ENCODE results near the gene MEIS2.

MEIS2 gene

DNA sequence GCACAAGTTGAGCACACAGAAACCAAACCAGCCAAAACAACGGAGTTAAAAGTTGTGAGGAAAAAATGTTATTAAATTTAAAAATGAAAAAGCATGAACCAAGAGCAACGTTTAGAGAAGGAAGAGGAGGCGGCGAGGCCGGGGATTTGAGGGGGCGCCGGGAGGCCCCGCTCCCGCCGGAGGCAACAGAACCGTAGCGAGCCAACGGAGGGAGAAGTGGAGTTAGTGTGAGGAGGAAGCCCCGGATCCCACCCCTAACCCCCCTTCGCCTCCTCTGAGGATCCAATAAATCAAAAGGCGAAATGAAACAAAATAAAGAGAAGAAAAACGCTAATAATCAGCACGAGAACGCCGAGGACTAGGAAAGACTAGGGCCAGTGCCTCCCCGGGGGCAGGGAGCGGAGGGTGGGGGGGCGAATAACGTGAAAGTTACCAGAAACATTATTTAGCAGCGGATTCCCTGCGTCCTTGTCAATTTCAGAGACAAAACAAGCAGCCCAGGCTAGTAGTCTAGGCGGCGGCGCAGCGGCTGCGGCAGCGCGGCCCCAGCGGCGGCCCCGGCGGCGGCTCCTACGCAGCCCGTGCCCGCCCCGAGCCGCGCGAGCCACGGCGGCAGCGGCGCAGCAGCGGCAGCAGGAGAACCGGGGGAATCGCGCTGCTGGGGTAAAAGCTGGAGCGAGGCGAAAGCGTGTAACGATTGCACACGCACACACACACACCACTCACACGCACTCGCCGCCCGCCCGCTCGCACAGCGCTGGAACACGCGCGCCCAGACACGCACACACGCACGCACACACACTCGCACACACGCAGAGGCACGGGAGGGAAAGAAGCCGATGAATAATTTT lies 1.7 kb downstream of the MEIS2 start:
- no peak for DNase-seq (ENCODE audit: low spot score)

DNA sequence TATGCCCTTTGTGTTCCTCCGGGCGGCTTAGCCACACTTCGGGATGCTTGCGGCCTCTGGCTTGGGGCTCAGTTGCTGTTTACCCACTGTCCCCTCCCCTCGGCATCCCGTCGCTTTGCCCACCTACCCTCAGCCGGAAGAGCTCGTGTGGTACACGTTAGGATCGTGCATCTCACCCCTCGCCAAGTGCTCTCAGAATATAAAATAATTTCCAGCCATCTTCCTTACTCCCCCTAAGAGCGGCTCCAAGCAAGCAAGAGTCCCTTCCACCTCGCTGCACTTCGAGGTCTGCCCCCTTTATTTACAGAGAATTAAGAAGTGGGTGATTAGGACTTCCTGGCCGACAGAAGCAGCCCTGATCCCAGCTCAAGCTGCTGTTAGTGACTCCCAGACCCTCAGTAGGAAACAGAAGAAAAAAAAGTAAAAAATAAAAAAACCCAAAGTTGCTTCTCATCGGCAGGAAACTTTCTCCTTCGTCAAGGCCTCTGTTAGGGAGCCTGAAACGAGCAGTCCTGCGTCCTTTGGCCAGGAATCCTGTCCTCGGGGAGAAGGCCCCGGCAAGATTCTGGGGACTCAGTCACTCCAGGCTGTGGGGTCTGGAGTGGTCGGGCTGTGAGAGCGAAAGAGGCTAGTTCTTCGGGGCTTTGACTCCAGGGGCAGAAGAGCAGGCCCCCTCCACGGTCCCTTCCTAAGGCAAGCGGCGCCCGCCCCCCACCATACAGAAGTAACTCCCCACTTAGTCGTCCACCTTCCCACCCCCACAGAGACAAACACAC lies 3.0 kb downstream of the MEIS2 start:
- no peak for DNase-seq (ENCODE audit: low spot score)

DNA sequence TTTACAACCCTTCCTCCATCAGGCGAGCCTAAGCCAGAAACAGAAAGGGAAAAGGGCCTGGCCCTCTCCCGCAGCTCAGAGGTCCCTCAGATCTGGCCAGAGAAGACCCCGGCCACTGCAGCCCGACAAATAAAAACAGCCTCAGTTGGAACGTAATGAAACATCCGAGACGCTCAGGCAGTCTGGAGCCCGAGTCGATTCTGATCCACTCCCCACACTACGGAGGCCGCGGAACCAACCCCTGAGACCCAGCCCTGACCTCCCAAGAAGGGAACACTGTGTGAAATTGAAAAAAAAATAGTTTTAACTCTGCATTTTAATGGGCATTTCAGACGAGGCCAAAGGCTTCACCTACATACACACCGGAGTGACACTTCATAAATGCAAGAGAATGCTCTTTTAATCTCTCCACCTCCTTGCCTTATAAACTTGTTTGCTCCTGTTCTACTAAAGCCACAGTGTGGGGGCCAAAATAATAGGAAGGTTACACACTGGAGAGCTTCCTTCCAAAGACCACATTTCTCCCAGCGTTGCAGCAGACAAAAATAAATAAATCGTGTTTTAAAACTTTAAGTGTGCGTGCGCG lies 3.7 kb downstream of the MEIS2 start:
- no peak for DNase-seq (ENCODE audit: low spot score)

DNA sequence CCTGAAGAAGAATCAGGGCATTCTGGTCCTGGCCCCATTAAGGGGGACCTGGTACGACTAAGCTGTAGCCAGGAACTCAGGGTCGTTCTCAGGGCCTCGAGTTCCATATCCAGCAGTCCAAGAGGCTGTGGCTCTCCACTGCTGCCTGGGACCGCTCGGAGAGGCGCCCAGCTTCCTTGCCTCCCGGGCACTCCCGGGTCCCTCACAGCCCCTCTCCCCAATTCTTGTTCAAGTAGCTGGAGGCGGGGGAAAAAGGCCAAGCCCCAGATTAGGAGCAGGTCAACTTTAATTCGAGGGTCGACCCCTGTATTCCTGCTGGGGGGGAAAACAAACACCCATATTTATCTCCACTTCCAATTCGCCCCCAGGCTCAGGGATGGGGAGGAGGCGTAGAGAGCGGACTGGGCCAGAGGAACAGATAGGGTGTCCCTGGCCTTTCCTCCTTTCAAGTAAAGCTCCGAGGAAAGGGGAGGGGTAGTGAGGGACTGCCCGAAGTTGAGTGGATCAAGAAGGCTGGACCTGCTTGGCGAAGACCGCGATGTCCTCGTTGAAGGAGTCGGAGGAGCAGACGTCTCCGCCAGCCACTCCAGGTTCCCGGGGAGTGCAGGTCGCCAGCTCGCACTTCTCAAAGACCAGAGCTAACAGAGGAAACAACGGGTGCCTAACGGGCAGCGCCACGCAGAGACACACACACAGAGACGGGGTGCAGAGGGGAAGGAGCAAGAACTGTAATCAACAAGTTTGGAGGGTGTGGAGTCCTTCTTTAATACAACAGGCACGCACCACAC lies 4.4 kb downstream of the MEIS2 start:
- DNase-seq (ENCODE audit: low spot score), result no peak

DNA sequence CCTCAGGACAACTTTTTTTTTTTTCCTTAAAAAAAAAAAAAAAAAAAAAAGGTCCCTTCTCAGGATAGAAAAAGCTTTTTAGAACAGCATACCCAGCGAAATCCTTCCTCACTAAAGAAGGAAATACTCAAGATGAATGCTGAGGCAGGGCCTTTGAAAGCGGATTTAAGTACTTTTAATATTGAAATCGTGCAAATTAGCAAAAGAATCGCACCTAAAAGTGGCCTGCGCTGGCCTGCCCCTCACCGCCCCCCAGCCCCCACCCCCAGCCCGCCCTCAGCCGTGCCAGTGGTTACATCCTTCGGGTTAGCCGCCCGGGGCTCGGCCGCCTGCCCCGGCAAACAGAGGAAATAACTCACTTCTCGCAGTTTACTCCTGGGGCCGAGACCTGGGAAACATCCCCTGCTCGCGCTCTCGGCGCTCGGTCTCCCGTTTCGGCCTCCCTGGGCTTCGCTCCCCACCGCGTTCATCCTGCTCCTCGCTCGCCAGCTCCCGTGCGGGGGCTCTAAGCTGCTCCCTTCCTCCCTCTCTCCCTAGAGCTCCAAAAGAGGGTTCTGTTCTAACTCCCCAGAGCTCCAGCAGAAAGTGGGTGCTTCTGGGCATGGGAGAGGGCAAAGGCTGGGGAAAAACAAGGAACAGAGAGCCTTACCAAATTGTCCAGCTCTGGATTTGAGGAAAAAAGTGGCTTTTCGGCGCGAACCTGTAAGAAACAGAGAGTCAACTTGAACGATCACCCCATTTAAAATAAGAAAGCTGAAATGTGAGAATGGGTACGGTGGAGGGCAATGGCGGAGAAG lies 5.2 kb downstream of the MEIS2 start:
- no peak for DNase-seq (ENCODE audit: low spot score)

DNA sequence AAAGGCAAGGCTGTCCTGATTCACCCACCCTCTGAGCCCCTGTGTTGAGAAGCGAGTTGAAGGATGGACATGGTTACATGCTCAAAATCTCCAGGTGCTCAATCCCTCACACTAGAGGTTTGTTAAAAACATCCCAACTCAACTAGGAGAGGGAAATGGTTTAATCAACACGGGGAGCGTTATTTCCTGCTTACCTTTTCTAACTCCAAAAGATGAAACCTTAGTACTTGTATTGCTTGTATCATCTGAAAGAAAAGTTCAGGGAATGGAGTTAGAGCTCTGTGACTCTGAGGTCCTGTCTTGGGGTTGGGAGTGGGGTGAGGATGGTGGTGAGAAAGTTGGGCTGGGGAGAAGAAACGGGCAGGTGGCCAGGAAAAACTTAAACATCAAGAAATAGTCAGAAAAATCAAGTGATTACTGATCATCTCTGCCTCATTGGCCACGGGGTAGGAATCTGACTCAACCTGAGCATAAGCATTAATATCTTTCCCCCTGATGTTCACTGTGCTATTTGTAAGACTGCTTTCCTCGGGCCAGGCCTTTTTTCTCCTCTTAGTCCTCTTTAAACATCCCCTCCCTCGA lies 5.9 kb downstream of the MEIS2 start:
- no peak for DNase-seq (ENCODE audit: low spot score)

DNA sequence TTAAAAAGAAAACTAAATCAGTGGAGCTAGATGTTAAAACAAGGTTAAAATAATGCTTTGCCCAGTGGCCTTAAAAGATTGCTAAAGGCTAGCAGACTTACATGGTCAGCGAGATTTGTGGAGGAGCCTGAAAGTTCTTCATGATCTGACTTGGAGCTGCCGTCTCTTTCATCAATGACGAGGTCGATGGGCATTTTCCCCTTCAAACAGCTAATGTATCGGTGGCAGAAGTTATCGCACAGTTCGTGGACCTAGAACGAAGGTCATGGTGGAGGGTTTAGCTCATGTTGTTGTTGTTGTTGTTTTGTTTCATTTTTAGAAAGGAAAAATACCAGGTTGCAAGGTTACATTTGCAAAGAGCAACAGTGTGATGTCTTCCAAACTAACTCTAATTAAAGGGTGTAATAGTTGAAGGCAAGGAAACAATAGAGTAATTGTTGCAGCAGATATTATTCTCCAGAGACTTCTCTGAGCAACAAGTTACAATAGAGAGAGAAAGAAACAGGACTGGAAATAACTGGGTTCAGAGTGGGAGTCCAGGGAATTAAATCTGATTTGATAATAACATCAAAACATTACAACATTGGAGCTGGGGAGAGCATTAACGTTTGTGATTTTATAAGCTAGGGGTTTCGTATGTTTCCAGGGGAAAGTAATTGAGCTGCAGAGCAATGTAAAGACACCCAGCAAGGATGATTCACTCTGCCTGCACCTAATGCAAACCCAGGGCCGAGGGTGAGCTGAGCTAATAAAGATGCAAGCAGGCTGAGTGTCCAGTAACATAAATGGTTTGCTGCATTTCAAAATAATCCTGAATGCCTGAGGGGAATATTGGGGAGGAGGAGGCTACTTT lies 6.6 kb downstream of the MEIS2 start:
- peak; percentile 89 for DNase-seq (ENCODE audit: low spot score)

DNA sequence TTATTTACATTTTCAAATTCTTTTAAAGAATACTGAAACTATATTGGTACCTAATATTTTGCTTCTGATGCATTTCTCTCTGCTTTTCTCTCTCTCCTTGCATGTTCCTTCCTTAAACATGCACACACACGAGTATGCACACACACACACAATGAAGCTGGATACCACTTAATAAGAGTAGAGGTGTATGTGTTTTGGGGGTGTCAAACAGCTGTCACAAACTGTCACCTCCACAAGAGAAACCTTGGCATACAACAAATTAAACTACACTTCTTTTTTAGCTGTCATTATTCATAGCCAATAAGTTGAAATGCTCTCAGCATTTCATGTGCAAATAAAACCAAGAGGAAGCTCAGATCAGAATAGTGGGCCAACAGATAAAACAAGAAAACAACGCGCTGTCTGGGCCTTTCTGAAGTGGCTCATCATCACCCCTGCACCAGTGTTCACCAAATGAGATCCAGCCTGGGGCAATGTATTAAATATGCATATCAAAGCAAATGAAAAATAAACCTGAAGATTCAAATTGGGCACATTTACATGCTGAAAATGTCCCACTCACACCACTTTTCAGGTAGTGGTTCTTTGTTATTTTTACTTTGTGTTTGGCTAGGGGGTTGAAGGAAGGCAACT lies 9.7 kb downstream of the MEIS2 start:
- DNase-seq (ENCODE audit: low spot score), result no peak

DNA sequence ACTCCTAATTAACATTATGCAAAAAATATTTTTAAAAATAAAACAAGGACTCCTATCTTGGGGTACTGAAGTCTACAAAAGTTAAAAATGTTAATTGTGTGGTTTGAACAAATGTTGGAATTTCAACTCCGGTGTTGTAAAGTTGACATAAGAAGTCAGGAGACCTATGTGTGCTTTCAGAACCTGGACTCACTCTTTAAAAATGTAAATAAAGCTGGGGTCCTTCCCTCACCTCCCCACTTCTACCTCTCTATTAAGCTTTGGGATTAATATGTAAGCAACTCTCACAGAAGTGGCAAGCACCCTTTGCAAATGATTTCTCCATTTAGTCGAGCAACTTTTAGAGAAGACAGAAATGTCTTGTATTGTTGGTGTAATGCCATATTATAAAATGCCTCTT lies 11.9 kb downstream of the MEIS2 start:
- no peak for DNase-seq (ENCODE audit: low spot score)

DNA sequence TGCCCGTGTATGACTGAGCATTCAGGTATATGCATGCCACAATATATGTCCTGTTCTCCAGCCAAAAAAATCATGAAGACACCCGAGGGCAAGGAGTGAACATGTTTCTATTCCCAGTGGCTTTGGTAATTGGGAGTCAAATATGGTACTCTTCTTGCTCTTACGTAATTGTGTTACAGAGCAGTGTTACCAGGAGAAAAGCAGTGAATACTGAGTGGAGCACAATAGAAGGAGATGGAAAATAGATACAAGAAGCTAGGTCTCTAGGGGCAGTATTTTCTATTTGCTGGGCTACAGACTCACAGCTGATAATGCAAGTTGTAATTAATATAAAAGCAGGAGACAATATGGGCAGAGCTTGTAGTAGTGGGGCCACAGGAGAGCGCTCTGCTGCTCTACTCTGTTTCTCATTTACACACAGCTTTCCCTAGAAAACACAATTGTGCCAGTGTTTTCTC lies 13.2 kb downstream of the MEIS2 start:
- peak; percentile 74 for DNase-seq (ENCODE audit: low spot score)

DNA sequence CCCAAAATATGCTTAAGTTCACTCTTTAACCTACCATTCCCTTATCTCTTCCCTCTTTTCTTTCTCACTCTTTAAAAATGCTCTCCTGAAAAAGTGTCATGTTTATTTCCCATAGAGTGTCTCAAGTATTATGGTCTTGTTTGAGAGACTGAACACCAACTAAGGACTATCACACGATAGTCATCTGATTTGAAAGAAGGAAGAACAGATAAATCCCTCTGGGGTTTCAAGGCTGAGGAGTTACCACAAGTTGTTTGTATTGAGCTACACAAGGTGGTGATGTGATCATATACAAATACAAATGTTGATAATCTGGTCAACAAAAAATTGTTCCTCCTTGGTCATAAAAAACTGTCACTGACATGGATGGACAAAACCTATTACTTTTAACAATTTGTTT lies 13.8 kb downstream of the MEIS2 start:
- DNase-seq (ENCODE audit: low spot score), result no peak

DNA sequence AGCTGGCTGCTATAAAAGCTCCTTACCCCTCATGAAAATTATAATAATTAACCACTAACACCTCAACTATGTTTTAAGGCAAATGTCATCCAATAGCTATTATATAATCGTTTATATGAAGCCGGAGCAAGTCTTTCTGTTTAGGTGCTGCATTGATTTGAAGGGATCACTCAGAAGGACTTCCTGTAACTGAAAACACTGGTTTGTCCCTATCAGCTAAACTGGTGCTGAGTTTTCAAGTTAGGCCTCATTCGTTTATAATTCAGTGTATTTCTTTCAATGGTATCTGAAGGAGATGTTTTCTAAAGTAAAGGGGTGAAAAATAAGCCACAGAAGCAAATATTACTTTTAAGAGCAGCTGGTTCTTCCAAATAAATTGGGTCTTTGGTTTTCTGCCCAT lies 14.2 kb downstream of the MEIS2 start:
- no peak for DNase-seq (ENCODE audit: low spot score)

DNA sequence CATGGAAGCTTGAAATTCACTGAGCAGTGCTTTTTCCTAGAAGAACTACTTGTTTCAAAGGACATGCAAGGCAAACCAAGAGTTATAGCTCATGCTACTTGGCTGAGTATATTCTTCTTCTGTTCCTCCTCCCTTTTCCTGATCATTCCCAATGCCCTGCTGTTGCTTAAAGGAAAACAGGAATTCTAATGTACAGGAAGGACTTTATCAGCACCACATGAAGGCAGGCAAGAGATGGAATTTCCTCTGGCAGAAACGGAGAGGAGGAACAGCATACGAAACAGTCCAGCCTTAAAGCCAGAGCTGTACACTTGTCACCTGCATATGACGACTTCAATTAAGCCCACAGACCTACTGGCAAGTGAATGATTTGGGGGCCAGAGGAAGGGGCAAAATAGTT lies 15.7 kb downstream of the MEIS2 start:
- no peak for DNase-seq (ENCODE audit: low spot score)

DNA sequence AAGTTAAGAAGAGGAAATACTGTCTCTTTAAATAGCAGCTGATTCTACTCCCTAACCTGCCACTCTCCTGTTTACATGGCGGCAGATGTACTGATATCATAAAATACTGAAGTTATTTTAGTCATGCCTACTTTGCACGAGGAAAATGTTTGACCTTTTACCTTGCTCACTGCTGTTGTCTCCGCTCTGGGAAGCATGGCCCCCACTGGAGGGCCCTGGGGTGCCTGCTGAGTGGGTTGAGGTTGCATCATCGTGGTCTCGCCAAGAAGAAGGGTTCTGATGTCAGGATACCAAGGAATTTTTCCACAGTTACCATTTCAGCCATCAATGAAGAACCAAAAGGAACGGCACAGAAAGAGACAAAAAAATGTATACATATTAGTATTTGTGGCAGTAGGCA lies 16.7 kb downstream of the MEIS2 start:
- no peak for DNase-seq (ENCODE audit: low spot score)

DNA sequence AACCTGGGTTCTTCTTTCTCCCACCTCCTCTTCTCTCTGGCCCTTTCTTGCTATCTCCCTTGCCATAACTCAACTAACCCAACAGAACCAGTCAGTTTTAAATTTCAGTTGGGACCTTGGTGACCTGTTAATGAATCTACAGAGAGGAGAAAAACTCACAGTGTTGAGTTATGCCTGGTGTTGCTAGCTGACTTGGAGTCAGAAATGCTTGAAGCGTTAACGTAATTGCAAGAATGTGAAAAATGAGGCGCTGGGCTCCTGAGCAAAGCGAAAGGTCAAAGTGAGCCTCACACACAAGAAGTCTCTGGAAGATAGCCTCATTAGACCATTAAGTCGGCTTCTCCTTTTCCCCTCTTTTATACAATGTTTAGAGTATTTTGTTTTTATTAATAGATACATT lies 18.4 kb downstream of the MEIS2 start:
- no peak for DNase-seq (ENCODE audit: low spot score)

DNA sequence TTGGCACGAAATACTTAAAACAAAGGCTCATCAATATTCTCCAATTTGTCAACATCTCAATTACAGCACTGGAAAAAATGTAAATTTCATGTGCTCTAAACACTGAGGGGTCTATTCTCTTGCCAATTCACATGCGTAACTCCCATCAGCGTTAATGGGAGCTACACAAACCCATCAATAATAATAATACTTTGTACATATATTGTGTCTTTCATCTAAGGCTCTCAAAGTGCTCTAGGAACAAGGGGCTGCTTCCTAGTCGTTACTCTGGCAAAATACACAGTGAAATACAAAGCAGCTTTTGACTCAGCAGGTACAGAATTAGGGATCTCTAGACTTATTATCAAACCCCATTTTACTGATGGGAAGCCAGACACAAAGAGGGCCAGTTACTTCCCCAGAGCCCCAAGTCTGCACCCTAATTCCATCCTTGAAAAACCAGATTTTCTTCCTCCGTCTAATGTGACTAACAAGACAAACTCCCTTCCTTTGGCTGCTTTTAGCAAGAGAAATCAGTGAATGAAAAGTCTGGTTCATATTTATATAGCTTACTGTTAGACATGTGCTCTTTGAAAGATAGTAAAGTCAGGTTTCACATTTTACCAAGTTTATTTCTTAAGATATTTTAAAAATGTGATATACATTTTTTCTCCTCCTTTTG lies 20.0 kb downstream of the MEIS2 start:
- DNase-seq (ENCODE audit: low spot score), result no peak

DNA sequence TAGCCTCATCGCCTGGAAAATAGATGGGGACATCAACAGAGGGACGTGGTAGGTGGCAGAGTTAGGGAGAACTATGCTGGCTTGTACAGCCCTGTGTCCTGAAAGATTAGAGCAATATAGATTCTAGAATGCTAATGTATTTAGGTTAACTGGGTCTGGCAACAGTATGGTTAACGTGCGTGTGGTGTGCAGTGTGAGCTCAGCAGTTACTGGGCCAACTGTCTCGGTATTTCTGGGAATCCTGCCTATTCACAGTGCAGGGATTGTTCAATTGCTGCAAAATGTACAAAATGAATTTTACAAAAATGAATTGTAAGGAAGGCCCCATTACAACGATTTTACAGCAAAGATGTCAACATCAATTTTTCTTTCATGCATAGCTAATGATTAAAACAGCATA lies 20.6 kb downstream of the MEIS2 start:
- DNase-seq (ENCODE audit: low spot score), result peak; percentile 77

DNA sequence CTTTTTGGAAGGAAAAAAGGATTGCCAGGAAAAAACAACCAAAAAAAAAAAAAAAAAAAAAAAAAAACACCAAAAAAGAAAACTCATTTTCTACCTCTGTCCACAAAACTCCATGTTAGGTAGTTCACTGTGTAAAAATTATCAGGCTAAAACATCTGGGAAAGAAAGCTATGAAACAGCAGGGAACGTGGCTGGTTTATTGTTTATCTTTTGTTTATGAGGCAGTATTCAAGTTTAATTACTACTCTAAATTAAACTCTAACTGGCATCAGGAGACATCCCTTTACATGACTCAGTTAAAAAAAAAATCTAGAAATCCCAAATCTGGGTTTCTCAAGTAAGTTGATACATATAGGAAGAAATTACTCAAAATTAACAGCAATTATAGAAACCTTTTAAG lies 21.8 kb downstream of the MEIS2 start:
- no peak for DNase-seq (ENCODE audit: low spot score)
